ENCODE results near the gene CABP4. TPM values are rescaled to one million over a fixed set of nuclear protein-coding genes. Genes with fewer than 3 reads are reported as not detected.

The CABP4 gene
- total and polyA plus RNA-seq, 2 donors (not counting 3 experiments of a cell fraction or from before 2014, with no cell fraction given) = 2.4 to 5.0 TPM

- Histone ChIP-seq H3K27me3 (ENCODE audit: control insufficient read depth in 2 of 2, insufficient read depth in 2 of 2, low read length in 2 of 2) (no peaks in the 10 kb centered on the region), H3K9me3 (replicated peaks; ENCODE audit: control insufficient read depth, insufficient read depth, low read length) (no peaks in the 10 kb centered on the region), H2AFZ (ENCODE audit: low read depth, low read length) (no peak overlapping the region), H3K79me2 (ENCODE audit: control insufficient read depth, insufficient read depth, low read length) (no peaks in the 10 kb centered on the region), H3K9me1 (replicated peaks; ENCODE audit: control insufficient read depth, extremely low read depth, insufficient read depth, low read length) (no peaks in the 10 kb centered on the region), H4K20me1 (replicated peaks; ENCODE audit: control insufficient read depth, extremely low read depth, insufficient read depth, low read length) (no peaks in the 10 kb centered on the region), H3K36me3 (ENCODE audit: control insufficient read depth in 2 of 2, extremely low read depth in 1 of 2, insufficient read depth in 2 of 2, low read length in 2 of 2) (no peaks in the 10 kb centered on the region), H3K4me3 (replicated peaks in 1 of 3; ENCODE audit: insufficient read depth in 1 of 3, low read depth in 1 of 3, low read length in 3 of 3) (no peak overlapping the region), H3K4me1 (ENCODE audit: control insufficient read depth, extremely low read depth, insufficient read depth, low read length) (no peaks in the 10 kb centered on the region), H3K9ac (replicated peaks; ENCODE audit: extremely low read depth, insufficient read depth, low read length) (no peak overlapping the region), H3K4me2 (ENCODE audit: insufficient read depth, low read length) (no peak overlapping the region), H3K27ac (ENCODE audit: insufficient read depth, low read depth, low read length) (no peak overlapping the region)
- POLR2A ChIA-PET = no interaction called here
- no TSS peak for BruUV-seq (replicated peaks)
- TF ChIP-seq FOS (IDR thresholded peaks at IDR 0.05; ENCODE audit: borderline replicate concordance, insufficient read depth, low read length) = no peak
- TF ChIP-seq POLR2AphosphoS5 (IDR thresholded peaks at IDR 0.05; ENCODE audit: insufficient read depth, low read depth, low read length) = no peak
- TF ChIP-seq CTCF (IDR thresholded peaks at IDR 0.05; ENCODE audit: extremely low read depth in 1 of 2, insufficient read depth in 1 of 2, low read depth in 1 of 2, low read length in 2 of 2) = no peak
- TF ChIP-seq JUN (IDR thresholded peaks at IDR 0.05; ENCODE audit: borderline replicate concordance, insufficient read depth, insufficient read length, low read depth) = no peak
- TF ChIP-seq EZH2 (IDR thresholded peaks at IDR 0.05; ENCODE audit: borderline replicate concordance, low read depth, low read length, severe bottlenecking) = no peak
- TF ChIP-seq MAX (IDR thresholded peaks at IDR 0.05; ENCODE audit: insufficient read depth, insufficient read length) = no peak
- no peak for TF ChIP-seq GATA2 (IDR thresholded peaks at IDR 0.05; ENCODE audit: insufficient read depth, insufficient read length, low read depth, low read length)
- TF ChIP-seq MYC (IDR thresholded peaks at IDR 0.05; ENCODE audit: low read depth, low read length) = no peak
- TF ChIP-seq POLR2A (IDR thresholded peaks at IDR 0.05; ENCODE audit: low read depth, low read length) = no peak
- DNase-seq (ENCODE audit: low read depth, low spot score) = no peak
- dilution Hi-C loops (cut with MboI; ENCODE audit: extremely low pct_ligation_motif_present, low sequenced_read_pairs) (no loop called here), intact Hi-C loops (cut with micrococcal nuclease) (no loop called here)
- FAIRE-seq = no peak
- CTCF ChIA-PET = no interaction called here
Observed at GRCh38 chr11:67497656-67498291, 42.6 kb downstream of the CABP4 start.
